Endothelial cell of umbilical vein (primary cell): ENCODE measurements around the gene PRR14. TPM values are rescaled to one million over a fixed set of nuclear protein-coding genes. Genes with fewer than 3 reads are reported as not detected.

ENCODE experiments used
- BruUV-seq: library from RNA; stranded (reverse); fragments of 400-500 nt; replicated peaks from 2 replicates; lab custom pipeline; 2021; lab: Mats Ljungman, UMichigan
- CTCF ChIA-PET: fragments of 300-600, 350-600 bp; sonication (Branson Sonifier 250); formaldehyde crosslinking; loops from one replicate; lab custom pipeline; 2021; ENCODE audit warnings: antibody characterized with exemption, inconsistent platforms; lab: Charles Lee
- POLR2A ChIA-PET: fragments of 300-600, 350-600 bp; sonication (Branson Sonifier 250); formaldehyde crosslinking; loops from one replicate; lab custom pipeline; 2021; ENCODE audit warnings: antibody characterized with exemption, inconsistent platforms; lab: Charles Lee
- DNase-seq: peaks from one replicate; pipeline ENCODE4 v3.0.0-alpha.2; 2011; ENCODE audit warnings: low read depth, low spot score
- FAIRE-seq: peaks from 2 replicates; lab custom pipeline; 2011; peaks lifted over from hg19 to GRCh38; lab: Jason Lieb, UNC
- H2AFZ ChIP-seq: 2 replicates; pipeline ENCODE4 v1.6.0; 2012; ENCODE audit warnings: low read depth, low read length, control low read depth, inconsistent platforms
- H3K27ac ChIP-seq: 2 replicates; pipeline ENCODE4 v1.5.1; 2011; ENCODE audit warnings: low read depth, mild to moderate bottlenecking, control low read depth, low read length, moderate library complexity; ENCODE audit not compliant: insufficient read depth
- H3K27me3 ChIP-seq, 2 experiments: 2 replicates each; pipeline versions ENCODE4 v1.6.0 to v1.6.1; 2011; ENCODE audit warnings: low read length in 2 of 2, mixed read lengths in 1 of 2; ENCODE audit not compliant: control insufficient read depth in 2 of 2, insufficient read depth in 2 of 2
- H3K36me3 ChIP-seq, 2 experiments: 2 replicates in 1 of 2; 3 replicates in 1 of 2; pipeline ENCODE4 v1.5.1; 2011; ENCODE audit warnings: low read length in 2 of 2, mild to moderate bottlenecking in 1 of 2, moderate library complexity in 1 of 2; ENCODE audit not compliant: control insufficient read depth in 2 of 2, insufficient read depth in 2 of 2; ENCODE audit errors: extremely low read depth in 1 of 2
- H3K4me1 ChIP-seq: 3 replicates; pipeline ENCODE4 v1.5.1; 2011; ENCODE audit warnings: mild to moderate bottlenecking, low read length; ENCODE audit not compliant: control insufficient read depth, insufficient read depth; ENCODE audit errors: extremely low read depth
- H3K4me2 ChIP-seq: 2 replicates; pipeline ENCODE4 v1.6.1; 2011; ENCODE audit warnings: low read length, control low read depth, mixed read lengths; ENCODE audit not compliant: insufficient read depth
- H3K4me3 ChIP-seq, 3 experiments: fragments of 200-600 bp in 1 of 3; sonication (generic), shearing (Covaris generic) in 1 of 3; replicated peaks in 1 of 3; 2 replicates each; pipeline ENCODE4 v1.5.1; 2011 to 2016; ENCODE audit warnings: control low read depth in 3 of 3, low read length in 3 of 3, mild to moderate bottlenecking in 2 of 3, inconsistent platforms in 1 of 3, low read depth in 1 of 3, moderate library complexity in 1 of 3; ENCODE audit not compliant: insufficient read depth in 1 of 3
- H3K79me2 ChIP-seq: 2 replicates; pipeline ENCODE4 v1.6.0; 2012; ENCODE audit warnings: low read length, inconsistent platforms; ENCODE audit not compliant: control insufficient read depth, insufficient read depth
- H3K9ac ChIP-seq: replicated peaks from 2 replicates; pipeline ENCODE3; 2011; ENCODE audit warnings: low read length, control low read depth; ENCODE audit not compliant: insufficient read depth; ENCODE audit errors: extremely low read depth
- H3K9me1 ChIP-seq: replicated peaks from 3 replicates; pipeline ENCODE4 v1.6.0; 2011; ENCODE audit warnings: mild to moderate bottlenecking, low read length; ENCODE audit not compliant: control insufficient read depth, insufficient read depth; ENCODE audit errors: extremely low read depth
- H3K9me3 ChIP-seq: replicated peaks from 2 replicates; pipeline ENCODE4 v1.5.1; 2012; ENCODE audit warnings: low read length, inconsistent platforms; ENCODE audit not compliant: control insufficient read depth, insufficient read depth
- H4K20me1 ChIP-seq: replicated peaks from 2 replicates; pipeline ENCODE3; 2011; ENCODE audit warnings: mild to moderate bottlenecking, low read length; ENCODE audit not compliant: control insufficient read depth, insufficient read depth; ENCODE audit errors: extremely low read depth
- CTCF ChIP-seq, 2 donors: IDR thresholded peaks; 1 replicate in 1 of 2; 2 replicates in 1 of 2; pipeline ENCODE4 v1.5.1; 2011; ENCODE audit warnings: low read length in 2 of 2, mild to moderate bottlenecking in 2 of 2, moderate library complexity in 2 of 2, control low read depth in 1 of 2, inconsistent platforms in 1 of 2, low read depth in 1 of 2; ENCODE audit not compliant: insufficient read depth in 1 of 2; ENCODE audit errors: extremely low read depth in 1 of 2
- EZH2 ChIP-seq: IDR thresholded peaks from 2 replicates; pipeline ENCODE4 v1.6.1; 2012; ENCODE audit warnings: borderline replicate concordance, low read depth, mild to moderate bottlenecking, moderate library complexity, low read length, inconsistent platforms; ENCODE audit not compliant: severe bottlenecking
- FOS ChIP-seq: IDR thresholded peaks from 2 replicates; pipeline ENCODE4 v1.6.1; 2011; ENCODE audit warnings: mild to moderate bottlenecking, low read length, moderate library complexity, borderline replicate concordance; ENCODE audit not compliant: insufficient read depth
- GATA2 ChIP-seq: IDR thresholded peaks from 2 replicates; pipeline ENCODE4 v1.7.0; 2011; ENCODE audit warnings: low read depth, mild to moderate bottlenecking, moderate library complexity, mixed read lengths, low read length; ENCODE audit not compliant: insufficient read length, insufficient read depth
- JUN ChIP-seq: IDR thresholded peaks from 2 replicates; pipeline ENCODE4 v1.6.1; 2011; ENCODE audit warnings: borderline replicate concordance, low read depth; ENCODE audit not compliant: insufficient read length, insufficient read depth
- MYC ChIP-seq: IDR thresholded peaks from one replicate; pipeline ENCODE4 v1.6.1; 2011; ENCODE audit warnings: mild to moderate bottlenecking, low read depth, low read length
- POLR2A ChIP-seq: IDR thresholded peaks from 2 replicates; pipeline ENCODE4 v1.6.1; 2012; ENCODE audit warnings: low read depth, mild to moderate bottlenecking, control low read depth, low read length
- POLR2AphosphoS5 ChIP-seq: IDR thresholded peaks from 2 replicates; pipeline ENCODE4 v1.6.1; 2012; ENCODE audit warnings: low read depth, mild to moderate bottlenecking, control low read depth, low read length, moderate library complexity; ENCODE audit not compliant: insufficient read depth
- dilution Hi-C: fragments of 300-500 bp; cut with MboI; formaldehyde crosslinking; loops from one replicate; pipeline ENCODE4 v1.15.0; 2019; ENCODE audit warnings: low sequenced_read_pairs; ENCODE audit not compliant: extremely low pct_ligation_motif_present
- intact Hi-C: fragments of 100-400 bp; cut with micrococcal nuclease; formaldehyde crosslinking; loops from one replicate; pipeline ENCODE4 v1.10.0; 2022
- polyA plus RNA-seq, 4 experiments: library from polyadenylated mRNA; depleted of rRNA in 3 of 4; stranded (reverse) in 3 of 4; unstranded in 1 of 4; fragments of >200 nt; gene quantifications; 2 replicates each; pipeline versions ENCODE4 v1.2.1 to v1.2.3, GENCODE V29; 2011 to 2012; ENCODE audit warnings: missing spikeins in 1 of 4
- total RNA-seq: library from RNA; stranded (reverse); gene quantifications from 2 replicates; pipeline ENCODE4 v1.2.3, GENCODE V29; 2021
- TF ChIP-seq, protein P1 (sequence below): IDR thresholded peaks from 2 replicates; pipeline ENCODE4 v1.6.1; 2011; ENCODE audit not compliant: insufficient read depth, insufficient read length

PRR14 gene
- total and polyA plus RNA-seq, 2 donors (not counting 3 experiments of a cell fraction or from before 2014, with no cell fraction given), result 17.0 to 70.0 TPM

DNA sequence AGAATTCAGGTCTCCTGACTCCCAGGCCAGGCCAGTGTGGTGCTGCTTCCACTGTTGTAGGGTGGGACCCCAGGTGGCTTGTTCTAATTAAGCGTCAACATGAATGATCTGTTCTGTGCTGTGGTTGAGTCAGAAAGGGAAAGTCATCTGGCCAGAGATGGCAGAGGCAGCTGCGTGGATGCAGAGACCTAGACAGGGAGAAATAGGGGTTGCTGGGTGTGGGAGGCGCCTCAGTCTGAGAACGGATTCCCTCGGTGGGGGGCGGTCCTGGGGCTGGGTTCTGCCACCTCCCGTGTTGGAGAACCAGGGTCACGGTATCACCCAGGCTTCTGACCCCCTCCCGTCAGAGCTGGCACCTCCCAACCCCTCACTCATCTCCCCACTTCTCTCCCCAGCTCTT, 13.1 kb downstream of the PRR14 start:
- H3K9ac ChIP-seq, result no peak overlapping the region
- H2AFZ ChIP-seq, result no peak overlapping the region
- H3K79me2 ChIP-seq, result peaks cover 43% of the 10 kb centered on the region
- H3K9me1 ChIP-seq, result no peaks in the 10 kb centered on the region
- no peak overlapping the region for H3K4me2 ChIP-seq
- H4K20me1 ChIP-seq, result no peaks in the 10 kb centered on the region
- H3K9me3 ChIP-seq, result no peaks in the 10 kb centered on the region
- no peak for TF ChIP-seq POLR2AphosphoS5
- no peak for TF ChIP-seq FOS
- TF ChIP-seq MYC, result no peak
- TF ChIP-seq, protein P1, sequence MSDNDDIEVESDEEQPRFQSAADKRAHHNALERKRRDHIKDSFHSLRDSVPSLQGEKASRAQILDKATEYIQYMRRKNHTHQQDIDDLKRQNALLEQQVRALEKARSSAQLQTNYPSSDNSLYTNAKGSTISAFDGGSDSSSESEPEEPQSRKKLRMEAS, result no peak
- TF ChIP-seq GATA2, result no peak
- TF ChIP-seq CTCF (IDR thresholded peaks at IDR 0.05; ENCODE audit: extremely low read depth in 1 of 2, insufficient read depth in 1 of 2, low read depth in 1 of 2, low read length in 2 of 2), result no peak
- no peak for TF ChIP-seq JUN
- no peak for TF ChIP-seq EZH2
- no peak for TF ChIP-seq POLR2A
- no TSS peak for BruUV-seq
- POLR2A ChIA-PET, result no interaction called here
- H3K4me1 ChIP-seq, result peaks cover 12% of the 10 kb centered on the region
- FAIRE-seq (no peak), DNase-seq (no peak)
- no peak overlapping the region for H3K27ac ChIP-seq
- dilution Hi-C loops (no loop called here), intact Hi-C loops (no loop called here)
- no peaks in the 10 kb centered on the region for H3K27me3 ChIP-seq
- peaks cover 23 to 64% of the 10 kb centered on the region in 2 experiments for H3K36me3 ChIP-seq
- CTCF ChIA-PET, result interaction anchor here (1.0 kb wide), 1 partner anchor 10 kb away, joined by 4 read pairs; no protein-coding TSS in a partner anchor
- H3K4me3 ChIP-seq, result no peak overlapping the region
